HG03457 (cell line): ENCODE results near the gene KCNS3.

ENCODE experiments used
- ATAC-seq: cut with Tn5 transposase; IDR thresholded peaks from one replicate; pipeline ENCODE4 v1.9.1; 2021; ENCODE audit warnings: moderate number of reproducible peaks; ENCODE audit not compliant: unreplicated experiment

Gene KCNS3

DNA sequence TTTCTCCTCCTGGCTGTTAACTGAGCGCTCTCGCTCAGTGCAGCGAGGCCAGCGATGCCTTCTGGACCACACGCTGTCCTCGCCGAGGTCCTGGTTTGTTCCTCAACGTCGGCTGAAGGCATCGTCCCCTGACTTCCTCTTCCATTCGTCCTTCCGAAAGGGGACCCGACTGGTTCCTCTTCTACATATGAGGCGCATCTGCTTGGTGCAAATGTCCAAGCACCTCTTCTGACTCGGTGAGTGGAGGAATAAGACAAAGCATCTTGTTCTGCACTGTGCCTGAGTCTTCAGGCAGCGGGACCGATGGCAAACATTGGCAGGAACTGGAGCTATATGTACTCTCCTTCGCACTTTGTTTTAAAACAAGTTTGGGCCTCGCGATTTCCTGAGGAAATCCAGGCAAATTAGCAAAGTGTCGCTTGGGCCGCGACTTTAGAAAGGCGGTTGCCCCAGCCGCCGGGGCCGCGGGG, 621 bp upstream of the KCNS3 start:
- peak; percentile 6 for ATAC-seq

DNA sequence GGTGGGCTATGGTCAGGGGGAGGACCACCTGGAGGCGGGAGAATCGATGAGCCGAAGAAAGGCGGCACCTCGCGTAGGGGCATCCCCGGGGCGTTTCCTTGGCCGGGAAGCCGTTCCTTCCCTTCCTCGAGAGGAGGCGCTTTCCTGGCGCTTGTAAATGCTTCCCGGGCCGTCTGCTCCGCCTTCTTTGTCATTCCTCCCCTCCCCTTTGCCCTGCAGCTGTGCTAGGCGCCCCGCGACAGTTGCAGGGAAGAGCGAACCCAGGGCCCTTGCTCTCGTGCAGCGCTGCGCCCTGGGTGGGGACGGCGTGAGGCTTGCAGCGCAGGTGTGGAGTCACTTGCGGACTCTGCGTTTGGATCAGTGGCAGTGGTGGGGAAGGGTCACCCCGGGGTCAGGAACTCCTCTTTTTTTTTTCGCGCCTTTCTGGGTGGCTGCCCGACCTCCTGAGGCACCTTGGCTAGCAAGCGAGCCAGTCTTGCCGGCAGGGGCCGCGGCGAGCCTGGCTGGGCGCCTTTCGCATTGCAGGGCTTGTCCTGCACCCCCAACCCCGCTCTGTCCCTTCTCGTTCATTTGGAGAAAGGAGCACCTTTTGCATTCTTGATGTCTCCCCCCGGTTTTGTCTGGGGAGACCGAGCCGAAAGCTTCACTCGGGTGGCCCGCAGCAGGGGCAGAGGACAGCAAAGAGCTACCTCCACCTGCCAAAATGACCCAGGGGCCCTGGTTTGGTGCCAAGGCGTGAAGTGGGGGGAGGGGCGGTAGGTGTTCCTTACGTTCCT, 858 bp downstream of the KCNS3 start:
- no peak for ATAC-seq

DNA sequence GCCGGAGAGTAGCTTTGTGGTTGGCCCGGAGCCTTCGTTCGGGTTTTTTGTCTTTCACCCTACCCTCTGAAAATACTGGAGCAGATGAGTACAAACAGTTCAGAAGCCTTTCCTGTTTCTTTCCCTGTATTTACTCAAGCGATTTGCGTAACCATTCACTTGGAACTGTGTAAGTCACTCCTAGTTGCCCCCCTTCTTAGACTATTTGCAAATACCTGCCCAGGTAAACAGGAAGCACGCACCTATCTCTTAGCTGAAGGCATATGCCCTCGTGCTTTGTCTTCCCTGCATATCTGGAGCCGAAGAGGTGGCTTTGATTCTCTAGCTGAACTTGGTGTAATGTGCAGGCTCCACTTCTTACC, 1.4 kb downstream of the KCNS3 start:
- no peak for ATAC-seq

DNA sequence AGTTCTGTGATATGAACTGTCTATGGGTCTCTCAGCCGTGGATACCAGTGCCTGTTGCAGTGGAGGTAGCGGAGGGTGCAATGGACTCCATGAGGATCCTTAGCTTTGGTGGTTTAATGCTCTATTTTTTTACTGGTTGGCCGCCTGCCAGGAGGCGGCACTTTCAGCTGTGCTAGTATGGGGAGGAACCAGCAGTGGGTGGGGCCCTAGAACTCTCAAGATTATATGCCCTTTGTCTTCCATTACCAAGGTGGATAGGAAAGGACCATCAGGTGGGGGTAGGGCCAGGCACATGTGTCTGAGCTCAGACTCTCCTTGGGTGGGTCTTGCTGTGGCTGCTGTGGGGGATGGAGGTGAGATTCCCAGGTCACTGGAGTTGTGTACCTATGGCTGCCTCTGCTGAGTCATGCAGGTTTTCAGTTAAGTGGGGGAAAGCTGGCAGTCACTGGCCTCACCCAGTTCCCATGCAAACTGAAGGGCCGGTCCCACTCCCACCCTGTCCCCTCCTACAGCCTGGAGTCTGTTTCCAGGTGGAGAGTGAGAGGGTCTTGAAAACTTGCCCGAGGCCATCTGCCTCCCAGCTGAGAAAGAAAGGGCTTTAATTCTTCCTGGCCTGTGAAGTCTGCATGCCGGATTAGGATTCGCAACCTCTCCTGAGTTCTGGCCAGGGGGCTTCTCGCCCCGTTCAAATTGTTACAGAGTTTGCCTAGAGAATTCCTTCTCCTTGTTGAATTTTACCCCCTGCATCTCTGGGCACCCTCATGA, 14.5 kb downstream of the KCNS3 start:
- ATAC-seq: no peak

DNA sequence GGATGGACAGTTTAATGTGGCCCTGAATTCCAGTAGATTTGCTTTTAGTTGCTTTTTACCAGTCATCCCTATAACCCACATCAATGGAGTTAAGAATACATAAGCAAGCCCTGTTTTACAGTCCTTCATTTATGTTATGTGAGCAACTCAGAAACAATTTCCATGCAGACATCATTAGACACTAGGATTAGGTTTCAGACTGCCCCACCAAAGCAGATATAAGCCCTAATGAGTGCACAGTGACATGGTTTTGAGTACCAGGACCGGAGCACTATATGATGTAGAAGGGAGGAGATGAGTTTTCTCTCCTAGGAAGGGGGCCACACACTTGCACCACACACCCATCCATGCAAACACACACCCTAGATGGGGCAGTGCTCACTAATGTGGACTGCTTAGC, 15.5 kb downstream of the KCNS3 start:
- no peak for ATAC-seq

DNA sequence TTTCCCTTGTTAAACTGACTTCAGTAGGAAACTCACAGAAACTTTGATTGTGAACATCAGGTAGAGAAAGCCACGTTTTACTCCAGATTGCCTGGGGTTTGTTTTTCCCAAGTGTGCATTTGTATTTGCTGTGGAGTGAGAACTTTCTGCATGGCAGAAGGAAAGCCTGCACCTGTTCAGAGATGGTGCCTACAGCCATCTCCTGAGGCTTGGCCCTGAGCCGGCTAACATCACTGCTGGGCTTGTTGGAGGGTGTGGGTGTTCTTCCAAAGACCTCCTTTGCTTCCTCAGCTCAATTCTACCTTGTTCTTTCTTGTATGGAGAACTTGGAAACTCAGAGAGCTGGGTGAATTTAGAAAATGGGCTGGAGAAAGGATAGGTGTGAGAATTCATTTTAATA, 16.1 kb downstream of the KCNS3 start:
- no peak for ATAC-seq

DNA sequence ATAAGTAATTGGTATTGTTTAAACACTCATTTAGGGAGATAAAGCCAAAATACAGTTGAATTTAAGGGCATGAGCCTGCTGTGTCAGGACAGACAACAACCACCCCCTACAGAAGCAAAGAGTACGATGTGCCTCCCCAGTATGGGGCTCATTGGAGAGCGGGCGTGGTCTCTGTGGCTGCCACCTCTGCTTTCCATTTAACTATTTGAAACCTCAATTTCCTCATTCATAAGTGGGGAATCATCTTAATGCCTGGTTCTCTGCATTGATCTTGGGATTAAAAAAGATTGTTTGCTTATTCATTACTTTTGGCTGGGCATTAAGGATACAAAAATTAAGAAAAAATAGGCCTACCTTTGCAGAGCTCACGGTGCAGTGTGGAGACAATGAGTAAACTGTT, 21.4 kb downstream of the KCNS3 start:
- no peak for ATAC-seq

DNA sequence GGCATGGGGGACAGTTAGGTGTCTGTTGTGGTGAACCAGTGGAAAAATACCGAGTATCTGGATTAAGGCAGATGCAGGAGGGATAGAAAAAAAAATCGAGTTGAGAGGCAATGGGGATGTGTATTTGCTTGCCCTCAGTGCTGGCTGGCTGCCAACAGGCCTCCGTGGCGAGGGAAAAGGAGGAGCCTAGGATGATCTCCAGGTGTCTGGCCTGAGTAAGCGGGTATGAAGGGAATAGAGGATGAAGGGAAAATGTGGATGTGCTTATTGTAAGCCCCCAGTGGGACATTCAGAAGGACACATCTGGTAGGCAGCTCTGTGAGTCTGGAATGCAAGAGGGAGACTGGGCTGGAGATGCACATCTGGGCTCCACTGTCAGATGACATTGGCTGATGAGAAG, 22.8 kb downstream of the KCNS3 start:
- no peak for ATAC-seq

DNA sequence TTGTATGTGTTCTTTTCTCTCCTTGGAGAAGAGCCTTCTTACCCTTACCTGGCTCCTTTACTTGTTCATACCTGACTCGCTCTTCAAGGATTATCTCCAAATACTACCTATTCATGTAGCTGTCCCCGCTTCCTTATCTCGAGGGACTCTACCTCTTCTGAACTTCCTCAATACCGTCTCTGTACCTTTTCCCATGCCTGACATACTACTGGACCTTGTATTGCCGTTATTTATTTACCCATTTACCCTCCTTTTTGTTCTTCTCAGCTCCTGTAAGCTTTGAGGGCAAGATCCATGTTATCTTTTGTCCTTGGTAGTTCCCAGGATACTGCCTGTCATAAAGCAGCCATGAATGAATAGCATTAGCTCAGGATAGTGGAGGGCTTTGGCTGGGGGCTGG, 32.5 kb downstream of the KCNS3 start:
- ATAC-seq: no peak

- no peak for ATAC-seq
Observed at GRCh38 chr2:17911491-17912260, 33.2 kb downstream of the KCNS3 start.

DNA sequence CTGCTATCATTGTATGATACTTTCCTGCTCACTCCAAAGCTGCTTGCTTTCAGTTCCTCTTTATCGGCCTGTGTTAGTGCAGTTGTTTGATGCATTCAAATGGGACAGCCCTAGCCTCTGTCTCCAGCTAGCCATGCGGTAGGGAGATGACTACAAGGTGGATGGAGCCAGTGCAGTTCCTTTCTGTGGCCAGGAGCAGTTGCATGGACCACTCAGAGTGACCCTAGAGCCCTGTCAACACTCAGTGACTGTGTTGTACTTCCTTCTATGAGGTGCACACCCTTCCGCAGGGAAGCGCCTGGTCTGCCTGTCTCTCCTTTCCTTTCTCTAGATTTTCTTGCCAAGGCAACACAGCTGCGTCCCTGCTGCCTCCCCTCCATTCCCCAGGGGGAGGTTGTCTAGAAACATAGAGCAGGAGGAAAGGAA, 33.8 kb downstream of the KCNS3 start:
- ATAC-seq: peak; percentile 98

DNA sequence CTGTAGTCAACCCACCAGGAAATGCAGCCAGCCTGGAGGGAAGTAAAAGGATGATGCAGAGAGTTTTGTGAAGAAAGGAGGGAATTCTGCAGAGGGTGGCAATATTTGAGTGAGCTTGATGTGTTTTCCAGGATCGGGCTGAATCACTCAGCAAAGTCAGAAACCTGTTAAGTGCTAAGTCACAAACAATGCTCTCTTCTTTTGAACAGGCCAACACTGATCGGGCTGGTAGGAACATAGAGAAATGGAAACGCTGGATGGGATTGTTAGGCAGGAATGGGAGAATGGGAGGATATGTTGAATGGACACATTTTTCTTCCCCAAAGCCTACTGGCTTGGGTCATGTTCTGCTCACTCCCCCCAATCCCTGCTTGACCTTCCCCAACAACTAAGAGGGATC, 36.6 kb downstream of the KCNS3 start:
- no peak for ATAC-seq

DNA sequence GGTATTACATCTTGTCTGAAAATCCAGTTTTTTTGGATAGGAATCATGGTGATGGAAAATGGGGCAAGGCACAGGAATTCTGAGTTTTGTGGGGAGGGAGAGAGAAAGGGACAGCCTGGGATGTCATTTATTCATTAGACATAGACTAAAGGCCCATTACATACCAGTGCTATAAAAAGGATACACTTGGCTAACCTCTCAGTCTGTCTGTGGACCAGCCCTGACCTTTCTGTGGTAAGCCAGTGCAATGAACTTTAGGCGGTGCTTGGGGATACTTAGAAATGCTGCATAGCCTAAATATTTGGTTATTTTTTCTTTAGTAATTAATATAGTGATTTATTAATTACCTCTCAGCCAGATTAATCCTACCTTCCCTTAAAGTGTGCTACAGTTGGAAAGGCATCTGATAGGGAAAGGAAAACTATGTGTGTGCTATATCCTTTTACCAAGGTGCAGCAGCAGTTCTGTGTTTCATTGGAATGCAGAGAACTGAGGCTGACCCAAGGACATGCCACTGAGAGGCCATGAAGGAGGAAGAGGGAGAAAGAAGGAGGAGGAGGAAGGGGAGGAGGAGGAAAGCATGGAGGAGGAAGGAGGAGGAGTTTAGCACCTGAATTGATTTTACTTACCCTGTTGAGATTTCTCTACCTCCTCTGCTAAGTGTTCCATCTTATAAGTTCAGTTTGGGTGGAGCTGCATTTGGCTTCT, 37.5 kb downstream of the KCNS3 start:
- no peak for ATAC-seq

DNA sequence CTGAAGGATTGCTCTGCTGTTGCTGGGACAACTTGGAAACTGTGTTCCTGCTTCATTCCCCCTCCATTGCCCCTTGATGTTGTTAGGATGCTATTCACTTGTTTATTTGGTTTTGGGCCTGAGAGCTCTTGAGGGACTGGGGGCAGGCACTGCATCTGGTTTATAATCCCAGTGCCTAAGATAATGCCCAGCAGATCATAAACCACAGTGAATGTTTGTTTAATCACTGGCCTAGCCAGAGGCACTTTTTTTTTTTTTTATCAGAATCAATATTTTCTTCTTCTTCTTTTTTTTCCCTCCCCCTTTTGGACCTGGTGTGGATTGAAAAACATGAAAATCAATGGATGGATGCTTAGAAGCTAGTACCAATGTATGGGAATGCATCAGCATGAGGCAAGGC, 38.1 kb downstream of the KCNS3 start:
- no peak for ATAC-seq

- no peak for ATAC-seq
Observed at GRCh38 chr2:17918789-17919188, 40.3 kb downstream of the KCNS3 start.

DNA sequence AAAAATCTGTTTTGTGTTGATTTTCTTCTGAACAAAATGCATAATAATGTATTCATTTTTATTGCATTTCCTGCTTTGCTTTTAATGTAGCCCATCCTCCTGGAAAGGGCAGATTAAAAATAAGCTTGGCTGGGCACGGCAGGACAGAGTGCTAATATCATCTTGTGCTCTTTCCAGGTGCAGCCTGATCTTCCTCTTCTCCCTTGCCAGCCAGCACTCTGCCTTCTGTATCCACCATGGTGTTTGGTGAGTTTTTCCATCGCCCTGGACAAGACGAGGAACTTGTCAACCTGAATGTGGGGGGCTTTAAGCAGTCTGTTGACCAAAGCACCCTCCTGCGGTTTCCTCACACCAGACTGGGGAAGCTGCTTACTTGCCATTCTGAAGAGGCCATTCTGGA, 52.3 kb downstream of the KCNS3 start:
- no peak for ATAC-seq

GRCh38 chr2:17933256-17933655, 54.8 kb downstream of the KCNS3 start:
- no peak for ATAC-seq

GRCh38 chr2:17934721-17935120, 56.3 kb downstream of the KCNS3 start:
- no peak for ATAC-seq

- ATAC-seq: no peak
Observed at GRCh38 chr2:17935242-17935885, 56.9 kb downstream of the KCNS3 start.

GRCh38 chr2:17936599-17936998, 58.1 kb downstream of the KCNS3 start:
- ATAC-seq: no peak
